GM19023 (cell line): ENCODE results near the gene DNLZ.

Experiments
- ATAC-seq: cut with Tn5 transposase; IDR thresholded peaks from one replicate; pipeline ENCODE4 v1.9.1; 2021; ENCODE audit warnings: mild to moderate bottlenecking, moderate library complexity; ENCODE audit not compliant: unreplicated experiment

DNLZ gene

DNA sequence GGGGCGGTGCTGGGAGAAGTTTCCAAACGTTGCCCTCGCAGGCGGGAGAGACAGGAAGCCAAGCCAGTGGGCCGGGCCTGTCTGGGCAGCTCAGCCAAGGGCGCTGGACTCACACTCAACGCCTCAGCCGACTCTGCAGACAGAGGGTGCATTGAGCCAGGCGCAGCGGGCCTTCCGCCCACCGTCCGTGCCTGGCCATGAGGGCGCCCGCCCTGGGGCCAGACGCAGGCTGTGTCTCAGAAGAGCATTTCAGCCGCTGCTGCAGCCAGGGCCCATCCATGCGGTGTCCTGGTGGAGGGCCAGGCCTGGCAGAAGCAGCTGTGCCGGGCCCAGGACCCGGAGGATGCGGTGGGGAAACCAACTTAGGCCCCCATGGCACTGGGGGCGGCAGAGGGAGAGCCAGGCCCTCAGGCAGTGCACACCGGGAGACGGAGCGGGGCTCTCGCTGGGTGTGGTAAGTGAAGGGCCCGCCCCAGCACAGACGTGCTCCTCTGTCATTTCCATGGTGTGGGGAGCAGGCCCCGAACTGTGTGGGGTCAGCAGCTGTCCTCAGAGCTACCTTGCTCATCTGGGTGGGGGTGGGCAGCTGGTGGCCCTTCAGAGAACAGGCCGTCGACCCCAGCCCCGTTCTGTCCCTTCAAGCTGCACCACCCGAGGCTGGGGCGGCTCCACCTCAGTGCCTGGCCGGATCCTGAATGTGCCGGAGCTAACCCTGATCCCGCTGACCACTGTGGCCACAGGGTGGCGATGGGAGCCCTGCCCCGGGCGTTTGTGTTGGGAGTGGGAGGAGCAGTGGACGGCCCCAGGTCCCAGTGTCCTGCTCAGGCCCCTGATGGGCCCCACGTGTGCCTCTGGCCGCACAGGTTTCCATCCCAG, 18.0 kb downstream of the DNLZ start:
- ATAC-seq: no peak

DNA sequence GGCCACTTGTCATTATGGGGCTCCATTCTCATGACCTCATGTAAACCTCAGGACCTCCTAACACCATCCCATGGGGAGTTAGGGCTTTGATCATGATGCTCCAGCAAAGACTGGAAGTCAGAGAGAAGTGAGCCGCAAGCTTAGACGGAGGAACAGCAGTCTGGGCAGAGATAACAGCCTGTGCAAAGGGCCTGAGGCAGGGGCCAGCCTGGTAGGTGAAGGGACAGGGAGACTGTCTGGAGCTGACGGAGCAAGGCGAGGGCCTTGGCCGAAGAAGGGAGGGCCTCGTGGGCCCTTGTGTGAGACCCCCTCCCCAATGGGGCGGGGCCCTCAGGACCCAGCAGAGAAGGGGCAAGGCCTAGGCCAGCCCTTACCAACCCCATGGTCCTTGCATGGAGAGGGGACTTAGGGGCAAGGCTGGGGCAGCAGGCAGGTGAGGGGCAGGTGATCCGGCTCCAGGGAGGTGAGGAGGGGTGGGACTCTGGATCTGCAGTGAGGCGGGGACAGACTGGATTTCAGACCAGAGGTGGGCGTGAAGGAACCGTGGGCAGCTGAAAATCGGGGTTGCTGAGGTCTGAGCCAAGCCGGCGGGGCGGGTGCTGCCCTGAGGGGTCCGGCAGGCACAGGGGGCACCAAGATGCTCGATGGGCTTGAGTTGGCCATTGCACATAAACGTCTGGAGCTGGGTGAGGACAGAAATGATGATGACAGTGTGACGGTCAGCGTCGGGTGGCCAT, 18.8 kb downstream of the DNLZ start:
- ATAC-seq: no peak

DNA sequence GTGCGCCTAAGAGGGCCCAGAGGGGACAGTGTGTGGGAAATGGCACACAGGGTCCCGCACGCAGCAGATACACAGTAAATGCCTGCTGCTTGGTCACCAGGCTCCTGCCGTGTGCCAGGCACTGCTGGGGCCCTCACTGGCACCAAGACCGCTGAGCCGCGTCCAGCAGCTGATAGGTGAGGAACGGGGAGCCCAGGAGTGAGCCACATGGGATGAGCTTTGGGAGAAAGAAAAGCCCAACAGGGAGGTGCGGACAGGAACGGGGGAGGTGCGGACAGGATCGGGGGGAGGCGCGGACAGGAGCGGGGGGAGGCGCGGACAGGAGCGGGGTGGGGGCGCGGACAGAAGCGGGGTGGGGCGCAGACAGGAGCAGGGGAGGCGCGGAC, 19.7 kb downstream of the DNLZ start:
- ATAC-seq: no peak

DNA sequence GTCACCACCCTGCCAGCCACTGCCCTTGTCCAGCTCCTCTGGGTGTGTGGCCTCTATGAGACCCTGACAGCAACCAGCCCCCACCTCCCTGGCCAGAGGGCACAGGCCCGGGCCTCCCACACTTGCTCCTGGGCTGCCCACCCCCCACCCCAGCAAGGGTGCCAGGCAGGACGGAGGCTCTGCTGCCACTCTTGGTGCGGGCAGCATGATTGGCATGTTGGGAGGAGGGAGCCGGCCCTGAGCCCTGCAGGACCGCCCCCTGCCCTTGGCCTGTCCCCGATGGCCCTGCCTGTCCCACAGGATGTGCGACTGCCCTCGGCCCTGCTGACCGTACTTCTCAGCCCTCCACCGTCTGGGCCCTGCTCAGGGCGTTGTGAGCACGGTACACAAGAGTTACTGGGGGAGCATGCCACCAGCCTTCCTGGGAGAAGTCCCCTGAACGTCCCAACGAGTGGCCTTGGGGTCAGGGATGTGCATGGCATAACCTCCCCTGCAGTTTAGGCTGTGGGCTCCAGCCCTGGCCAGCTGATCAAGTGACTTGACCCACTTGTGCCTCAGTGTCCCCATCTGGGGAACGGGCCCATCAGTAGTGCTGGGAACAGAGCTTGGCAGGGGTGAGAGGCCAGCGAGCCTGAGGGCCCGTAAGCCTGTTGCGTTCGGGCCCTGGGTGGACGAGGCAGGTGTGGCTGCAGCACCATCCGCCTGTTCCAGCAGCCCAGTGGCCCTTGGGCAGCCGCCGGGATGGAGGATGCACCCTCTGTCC, 20.2 kb downstream of the DNLZ start:
- ATAC-seq: no peak

DNA sequence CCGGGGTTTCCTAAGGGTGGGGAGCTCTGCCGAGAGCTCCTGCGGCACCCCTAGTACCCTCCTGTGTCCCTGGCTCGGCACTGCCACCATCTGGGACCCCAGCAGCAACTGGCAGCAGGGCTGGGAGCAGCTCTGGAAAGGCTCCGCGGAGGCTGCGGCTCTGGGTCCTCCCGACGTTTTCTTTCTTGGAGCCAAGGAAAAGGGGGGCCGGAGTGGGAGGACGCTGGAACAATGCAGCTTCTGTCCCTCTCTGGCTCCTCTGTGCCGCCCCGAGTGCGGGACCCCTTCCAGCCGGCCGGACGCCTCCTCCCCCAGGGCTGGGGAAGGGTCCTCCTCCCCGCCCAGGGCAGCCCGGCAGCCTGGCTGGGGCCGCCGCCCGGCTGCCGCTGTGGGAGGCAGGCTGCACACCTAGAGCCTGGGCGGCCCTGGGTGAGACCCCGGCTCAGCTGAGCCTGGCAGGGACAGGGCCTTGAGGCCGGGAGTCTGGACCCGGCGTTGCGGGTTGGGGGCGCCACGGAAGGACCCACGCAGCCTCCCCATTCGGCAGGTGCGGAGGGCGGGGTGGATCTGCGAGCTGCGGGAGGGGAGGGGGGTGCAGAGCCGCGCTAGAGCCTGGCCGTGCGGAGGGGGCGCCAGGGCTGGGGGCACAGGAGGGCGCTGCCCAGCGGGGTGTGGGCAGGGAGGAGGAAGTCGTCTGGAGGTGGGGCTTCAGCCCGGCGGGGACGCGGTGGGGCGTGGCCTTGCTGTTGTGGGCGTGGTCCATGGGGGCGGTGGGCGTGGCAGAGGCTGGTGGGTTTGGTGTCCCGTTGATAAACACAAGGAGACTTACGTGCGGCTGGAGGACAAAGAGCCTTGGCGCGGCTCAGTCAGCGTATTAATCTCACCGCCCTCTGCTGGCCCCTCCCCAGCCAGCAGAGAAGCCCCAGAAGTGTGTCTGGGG, 21.1 kb downstream of the DNLZ start:
- no peak for ATAC-seq

DNA sequence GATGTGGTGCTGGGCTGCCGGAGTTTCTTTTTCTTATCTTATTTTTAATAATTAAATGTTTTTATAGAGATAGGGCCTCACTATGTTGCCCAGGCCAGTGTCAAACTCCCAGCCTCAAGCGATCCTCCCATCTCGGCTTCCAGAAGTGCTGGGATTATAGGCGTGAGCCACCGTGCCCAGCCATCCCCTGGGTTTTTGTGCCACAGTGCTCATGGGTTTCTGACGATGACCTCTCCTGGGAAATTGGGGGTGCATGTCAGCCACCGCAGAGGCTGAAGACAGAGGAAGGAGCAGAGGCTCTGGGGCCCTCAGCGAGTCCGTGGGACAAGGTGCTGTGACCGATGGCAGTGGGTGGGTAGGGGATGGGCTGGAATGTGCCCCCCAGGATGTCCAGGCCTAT, 21.8 kb downstream of the DNLZ start:
- no peak for ATAC-seq

DNA sequence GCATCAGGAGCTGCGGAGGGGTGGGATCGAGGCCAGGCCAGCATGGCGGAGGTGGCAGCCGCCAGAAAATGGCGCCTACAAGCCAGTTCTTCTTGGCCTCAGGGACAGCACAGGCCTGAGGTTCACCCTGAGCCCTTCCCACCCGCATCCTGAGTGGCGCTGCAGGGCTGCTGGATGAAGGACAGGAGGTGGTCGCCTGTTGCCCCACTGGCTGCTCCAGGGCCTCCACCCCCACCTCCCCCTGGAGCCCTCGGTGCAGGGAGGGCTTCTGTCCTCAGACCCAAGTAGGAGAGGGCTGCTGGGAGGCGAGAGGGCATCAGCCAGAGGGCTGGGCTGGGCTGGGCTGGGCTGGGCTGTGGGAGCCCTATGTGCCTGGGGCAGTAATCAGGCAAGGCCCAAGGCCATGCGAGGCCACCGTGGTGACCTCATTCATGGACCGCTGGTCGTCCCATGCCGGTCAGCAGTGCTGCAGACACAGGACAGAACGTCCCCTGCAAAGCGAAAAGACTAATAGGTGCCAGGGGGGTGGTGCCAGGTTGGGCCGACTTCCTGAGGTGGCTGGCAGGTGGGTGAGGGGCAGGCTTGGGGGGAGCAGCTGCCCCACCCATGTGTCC, 22.4 kb downstream of the DNLZ start:
- no peak for ATAC-seq

DNA sequence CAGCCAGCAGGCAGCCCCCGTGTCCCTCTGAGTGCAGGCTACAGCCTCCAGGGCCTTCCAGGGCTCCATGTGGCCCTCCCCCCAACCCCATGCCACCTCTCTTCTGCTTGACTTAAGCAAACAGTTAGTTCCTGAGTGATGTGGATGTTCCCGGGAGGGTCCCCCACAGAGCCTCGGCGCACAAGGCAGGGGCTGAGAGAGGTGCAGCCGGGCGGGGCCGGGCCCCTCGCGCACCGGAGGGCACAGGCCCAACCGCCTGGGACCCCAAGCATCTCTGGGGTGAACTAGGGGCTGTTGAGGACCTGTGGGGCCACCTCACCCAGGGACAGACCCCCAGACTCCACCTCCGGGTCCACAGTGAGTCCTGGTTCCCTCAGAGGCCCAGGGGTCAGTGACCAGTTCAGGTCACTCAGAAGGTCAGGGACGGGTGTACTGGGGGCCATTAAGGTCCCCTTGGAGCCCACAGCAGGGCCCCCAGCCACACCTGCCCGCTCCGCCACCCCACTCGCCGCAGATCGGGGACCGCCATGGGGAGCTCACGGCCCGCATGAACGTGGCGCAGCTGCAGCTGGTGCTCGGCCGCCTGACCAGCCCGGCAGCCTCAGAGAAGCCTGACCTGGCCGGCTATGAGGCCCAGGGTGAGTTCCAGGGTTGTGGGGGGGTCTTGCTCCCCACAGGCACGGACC, 23.0 kb downstream of the DNLZ start:
- ATAC-seq: no peak

DNA sequence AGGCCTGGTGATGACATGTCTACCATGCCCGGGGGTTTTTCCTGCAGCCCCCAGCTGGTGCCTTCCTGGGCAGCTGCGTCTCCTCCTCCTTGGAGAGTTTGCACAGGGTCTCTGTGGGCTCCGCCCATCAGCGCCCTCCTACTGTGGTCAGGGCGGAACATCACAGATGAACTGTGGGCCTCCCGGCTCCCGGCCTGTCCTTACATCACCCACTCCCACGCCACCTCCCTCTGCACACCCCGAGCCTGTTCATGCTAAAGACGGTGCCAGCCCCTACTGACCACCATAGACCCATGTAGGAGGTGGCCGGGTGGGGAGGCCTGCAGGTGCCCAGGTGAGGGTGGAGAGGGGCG, 23.6 kb downstream of the DNLZ start:
- no peak for ATAC-seq

DNA sequence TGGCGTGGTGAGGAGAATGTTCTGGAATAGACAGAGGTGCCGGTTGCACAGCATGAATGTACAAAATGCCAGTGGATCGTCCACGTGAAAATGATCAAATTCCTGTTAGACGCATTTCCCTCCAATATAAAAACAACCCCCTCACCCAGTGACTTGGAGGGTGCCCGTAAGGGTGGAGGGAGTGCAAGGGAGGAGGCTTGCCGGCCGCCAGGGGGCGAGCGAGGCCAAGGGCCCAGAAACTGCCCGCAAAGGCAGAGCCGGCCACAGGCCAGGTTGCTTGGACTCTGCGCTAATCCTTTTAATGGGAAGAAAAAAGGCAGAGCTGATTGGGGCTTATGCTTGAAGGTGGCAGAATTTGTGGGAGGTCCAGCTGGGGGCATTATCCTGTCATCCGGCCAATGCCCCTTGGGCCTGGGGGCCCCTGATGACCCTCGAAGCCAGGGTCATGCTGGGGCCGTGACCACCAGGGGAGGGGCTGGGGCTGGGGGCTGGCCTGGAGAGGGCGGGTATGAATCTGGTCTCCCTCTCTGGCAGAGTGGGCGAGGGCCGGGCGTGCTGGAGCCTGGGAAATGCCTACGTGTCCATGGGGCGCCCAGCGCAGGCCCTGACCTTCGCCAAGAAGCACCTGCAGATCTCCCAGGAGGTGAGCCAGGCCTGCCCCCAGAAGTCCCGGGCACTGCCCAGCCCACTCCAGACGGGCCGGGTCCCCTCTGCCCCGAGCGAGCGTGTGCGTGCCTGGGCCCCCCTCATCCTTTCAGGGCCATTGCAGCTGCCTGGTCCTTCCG, 24.2 kb downstream of the DNLZ start:
- ATAC-seq: no peak

DNA sequence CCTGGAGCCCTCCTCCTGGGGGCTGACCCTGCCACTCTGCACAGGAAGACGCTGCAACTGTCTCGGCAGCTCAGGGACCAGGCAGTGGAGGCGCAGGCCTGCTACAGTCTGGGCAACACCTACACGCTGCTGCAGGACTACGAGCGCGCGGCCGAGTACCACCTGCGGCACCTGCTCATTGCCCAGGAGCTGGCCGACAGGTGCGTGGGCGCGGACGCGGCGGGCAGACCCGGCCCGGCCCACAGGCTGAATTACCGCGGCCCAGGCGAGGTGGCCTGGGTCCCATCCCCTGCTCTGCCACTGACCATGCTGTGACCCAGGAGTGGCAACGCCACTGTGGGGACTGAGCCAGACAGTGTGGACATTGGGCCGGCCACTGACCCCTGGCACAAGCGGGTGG, 25.0 kb downstream of the DNLZ start:
- ATAC-seq: no peak

DNA sequence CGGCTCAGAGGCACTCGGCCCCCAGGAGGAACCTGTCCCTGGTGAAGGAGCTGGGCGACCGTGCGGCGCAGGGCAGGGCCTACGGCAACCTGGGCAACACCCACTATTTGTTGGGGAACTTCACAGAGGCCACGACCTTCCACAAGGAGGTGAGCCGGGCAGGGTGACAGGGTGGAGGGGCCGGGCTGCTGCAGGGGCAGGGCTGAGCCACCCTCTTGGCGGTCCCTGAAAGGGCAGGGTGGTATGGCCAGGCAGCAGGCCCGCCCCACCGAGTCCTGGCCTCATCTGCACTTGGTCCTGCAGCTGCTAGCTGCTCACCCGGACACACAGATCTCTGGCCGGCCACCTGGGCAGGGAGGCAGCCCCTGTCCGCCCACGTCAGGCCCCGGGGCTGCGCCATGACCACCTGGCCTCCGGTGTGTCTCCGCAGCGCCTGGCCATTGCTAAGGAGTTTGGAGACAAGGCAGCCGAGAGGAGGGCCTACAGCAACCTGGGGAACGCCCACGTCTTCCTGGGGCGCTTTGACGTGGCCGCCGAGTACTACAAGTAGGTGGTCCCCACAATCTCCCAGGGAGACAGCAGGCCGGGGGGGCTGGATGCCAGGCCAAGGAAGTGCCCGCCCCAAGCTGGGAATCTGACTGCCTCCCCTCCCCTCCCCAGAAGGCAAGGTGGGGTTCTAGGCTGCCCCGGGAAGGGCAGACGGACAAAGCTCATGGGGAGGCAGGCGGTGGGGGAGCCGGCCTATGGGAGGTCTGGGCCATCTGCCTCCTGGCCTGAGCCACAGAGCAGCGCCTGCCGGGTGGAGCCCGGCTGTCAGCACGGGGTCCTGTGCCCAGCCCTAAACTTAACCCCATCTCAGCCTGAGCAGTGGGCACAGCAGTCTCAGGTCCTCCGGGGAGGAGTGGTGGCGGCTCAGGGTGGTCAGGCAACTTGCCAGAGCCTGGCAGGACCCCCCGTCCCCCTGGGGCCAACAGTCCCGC, 25.8 kb downstream of the DNLZ start:
- no peak for ATAC-seq

DNA sequence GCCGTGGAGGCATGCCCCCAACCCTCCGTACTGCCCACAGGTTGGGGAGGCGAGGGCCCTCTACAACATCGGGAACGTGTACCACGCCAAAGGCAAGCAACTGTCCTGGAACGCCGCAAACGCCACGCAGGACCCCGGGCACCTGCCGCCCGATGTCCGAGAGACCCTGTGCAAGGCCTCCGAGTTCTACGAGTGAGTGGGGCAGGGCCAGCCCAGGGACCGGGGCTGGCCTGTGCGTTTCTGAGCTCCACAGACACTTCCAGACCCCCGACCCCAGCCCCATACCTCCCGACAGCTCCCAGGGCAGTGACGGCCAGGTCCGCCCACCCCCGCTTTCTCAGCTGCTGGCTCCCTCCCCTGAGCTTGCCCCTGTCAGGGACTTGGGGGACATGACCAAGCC, 26.7 kb downstream of the DNLZ start:
- no peak for ATAC-seq

DNA sequence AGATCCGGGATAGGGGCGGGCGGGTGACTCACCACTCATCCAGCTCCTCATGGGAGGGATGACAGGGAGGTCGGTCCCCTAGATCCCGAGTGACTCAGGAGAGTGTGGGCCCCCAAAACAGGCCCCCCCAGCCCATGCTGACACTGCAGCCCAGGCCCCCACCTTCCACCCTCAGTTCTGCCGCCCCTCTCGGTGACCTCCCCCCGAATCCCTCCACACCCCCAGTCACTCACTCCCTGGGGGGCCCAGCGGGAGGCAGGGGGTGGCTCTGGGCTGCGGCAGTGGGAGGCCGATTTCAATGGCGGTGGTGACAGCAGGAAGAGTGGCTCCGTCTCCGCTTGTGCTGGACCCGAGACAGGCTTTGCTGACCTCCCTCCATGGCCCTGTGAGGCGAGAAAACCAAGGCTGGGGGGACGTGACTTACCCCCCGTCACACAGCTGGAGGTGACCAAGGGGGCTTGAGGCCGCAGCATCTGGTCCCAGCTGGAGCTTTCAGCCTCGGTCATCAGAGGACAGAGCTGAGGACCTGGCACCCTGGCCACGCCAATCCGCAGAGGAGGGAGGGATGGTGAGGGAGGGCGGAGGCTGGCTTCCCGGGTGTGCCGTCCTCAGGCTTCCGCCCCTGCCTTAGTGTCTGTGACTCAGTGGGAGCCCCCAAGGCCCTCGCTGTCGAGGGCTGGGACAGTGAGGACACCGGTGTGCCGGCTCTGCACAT, 27.2 kb downstream of the DNLZ start:
- no peak for ATAC-seq

DNA sequence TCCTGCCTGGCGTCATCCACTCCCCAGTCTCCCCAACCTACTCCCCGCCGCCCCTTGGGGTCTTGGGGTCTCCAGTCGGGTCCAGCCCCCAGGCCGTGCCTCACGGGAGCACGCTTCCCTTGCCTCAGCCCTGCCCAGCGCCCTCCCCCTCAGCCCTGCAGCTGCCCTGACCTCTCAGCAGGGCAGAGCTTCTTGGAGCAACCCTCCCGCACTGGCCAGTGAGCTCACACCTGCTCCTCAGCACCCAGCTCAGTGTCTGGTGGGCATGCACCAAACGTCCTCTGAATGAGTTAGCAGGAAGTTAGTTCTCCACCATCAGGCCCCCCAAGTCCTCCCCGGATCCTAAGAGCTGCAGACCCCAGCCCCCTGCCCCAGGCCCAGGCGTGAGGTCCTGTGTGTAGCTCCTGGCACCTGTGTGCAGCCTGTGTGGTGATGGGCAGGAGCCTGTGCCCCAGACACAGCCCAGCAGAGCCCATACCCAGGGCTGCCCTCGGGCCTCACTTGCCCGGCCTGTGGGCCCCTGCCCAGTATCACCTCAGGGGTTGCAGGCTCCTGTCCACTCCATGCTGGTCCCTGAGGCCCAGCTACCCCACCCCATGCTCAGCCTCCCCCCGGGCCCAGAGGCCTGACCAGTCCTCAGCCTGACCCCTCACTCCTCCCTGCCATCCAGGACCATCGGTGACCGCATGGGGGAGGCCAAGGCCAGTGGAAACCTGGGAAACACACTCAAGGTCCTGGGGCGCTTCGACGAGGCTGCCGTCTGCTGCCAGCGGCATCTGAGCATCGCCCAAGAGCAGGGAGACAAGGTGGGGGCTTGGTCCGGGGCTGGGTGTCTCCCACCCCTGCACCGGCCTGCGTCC, 28.0 kb downstream of the DNLZ start:
- ATAC-seq: no peak

DNA sequence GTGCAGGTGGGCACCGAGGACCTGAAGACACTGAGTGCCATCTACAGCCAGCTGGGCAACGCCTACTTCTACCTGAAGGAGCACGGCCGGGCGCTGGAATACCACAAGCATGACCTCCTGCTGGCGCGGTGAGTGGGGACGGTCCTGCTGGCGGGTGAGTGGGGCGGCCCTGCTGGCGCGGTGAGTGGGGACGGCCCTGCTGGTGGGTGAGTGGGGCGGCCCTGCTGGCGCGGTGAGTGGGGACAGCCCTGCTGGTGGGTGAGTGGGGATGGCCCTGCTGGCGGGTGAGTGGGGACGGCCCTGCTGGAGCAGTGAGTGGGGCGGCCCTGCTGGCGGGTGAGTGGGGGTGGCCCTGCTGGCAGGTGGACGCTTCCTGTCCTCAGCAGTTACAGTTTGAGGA, 29.0 kb downstream of the DNLZ start:
- ATAC-seq: no peak
